Measurements from ENCODE around the gene RBM10.
A peak's percentile ranks its signal among the peaks of the same experiment; 100 is the strongest.

The RBM10 gene

DNA sequence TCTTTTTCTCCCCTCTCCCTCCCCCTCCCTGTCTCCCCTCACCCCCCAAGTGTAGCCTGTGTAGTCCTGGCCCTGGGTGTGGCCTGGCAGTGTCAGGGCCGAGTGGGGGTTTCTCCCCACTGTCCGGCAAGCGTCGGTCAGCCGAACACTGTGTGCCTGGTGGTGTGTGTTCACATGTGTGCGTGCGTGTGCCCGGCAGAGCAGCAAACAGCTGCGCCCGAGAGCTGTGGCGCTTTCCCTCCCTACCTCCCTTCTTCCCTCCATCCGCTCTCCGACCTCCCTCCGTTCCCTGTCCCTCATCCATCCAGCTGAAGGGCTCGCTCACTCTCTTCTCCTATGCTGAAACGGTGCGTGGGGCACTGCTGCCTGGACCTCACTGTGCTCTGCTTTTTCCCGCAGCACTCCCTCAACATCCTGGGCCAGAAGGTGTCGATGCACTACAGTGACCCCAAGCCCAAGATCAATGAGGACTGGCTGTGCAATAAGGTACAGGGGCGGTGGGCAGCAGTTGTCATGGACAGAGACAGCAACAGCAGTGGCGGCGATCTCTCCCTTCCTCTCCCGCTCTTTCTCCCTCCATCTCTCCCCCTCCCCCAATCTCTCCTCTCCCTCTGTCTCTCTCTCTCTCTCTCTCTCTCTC is 31.2 kb downstream of the RBM10 start:
- FAIRE-seq = no peak

DNA sequence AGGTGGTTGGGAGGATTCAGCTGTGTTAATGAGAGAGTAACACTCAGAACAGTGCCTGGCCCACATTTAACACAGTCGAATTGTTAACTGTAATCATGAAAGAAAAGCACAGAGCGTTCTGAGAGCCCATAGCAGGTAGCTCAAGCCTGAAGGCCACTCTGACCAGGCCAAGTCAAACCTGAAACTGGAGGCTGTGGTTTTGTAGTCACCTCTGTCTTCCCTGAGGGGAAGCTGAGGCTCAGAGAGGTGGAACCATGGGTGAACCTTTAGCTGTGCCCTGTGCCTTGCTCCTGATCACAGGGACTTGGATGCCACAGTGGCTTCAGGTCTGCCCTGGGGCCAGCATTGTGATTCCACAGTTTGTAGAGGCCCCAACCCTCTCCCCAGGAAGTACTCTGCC is 32.1 kb downstream of the RBM10 start:
- FAIRE-seq = no peak

- FAIRE-seq = no peak
Observed at GRCh38 chrX:47178337-47178736, 33.3 kb downstream of the RBM10 start.

DNA sequence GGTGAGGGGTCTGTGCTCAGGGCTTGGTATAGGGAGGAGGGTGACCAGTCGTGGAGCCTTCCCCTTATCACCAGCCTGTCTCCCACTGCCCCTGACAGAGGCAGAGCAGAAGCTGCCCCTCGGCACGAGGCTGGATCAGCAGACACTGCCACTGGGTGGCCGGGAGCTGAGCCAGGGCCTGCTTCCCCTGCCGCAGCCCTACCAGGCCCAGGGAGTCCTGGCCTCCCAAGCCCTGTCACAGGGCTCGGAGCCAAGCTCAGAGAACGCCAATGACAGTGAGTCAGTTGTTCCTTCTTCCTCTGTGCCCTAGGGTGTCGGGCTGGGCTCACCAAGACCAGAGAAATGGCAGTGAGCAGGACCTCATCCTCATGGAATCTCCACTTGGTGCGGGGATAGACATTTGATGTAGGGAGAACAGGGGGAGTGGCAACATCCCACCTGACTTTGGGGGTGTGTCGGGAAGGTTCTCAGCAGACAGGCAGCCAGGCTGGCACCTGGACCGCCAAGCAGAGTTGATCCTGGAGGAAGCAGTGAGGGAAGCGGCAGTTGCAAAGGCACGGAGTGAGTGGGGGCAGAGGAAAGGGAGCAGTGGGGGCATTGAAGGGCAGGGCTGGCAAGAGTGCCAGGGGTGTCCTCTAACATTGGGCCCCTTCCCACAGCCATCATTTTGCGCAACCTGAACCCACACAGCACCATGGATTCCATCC is 34.4 kb downstream of the RBM10 start:
- FAIRE-seq = no peak

- no peak for FAIRE-seq
Observed at GRCh38 chrX:47179928-47180255, 34.9 kb downstream of the RBM10 start.

DNA sequence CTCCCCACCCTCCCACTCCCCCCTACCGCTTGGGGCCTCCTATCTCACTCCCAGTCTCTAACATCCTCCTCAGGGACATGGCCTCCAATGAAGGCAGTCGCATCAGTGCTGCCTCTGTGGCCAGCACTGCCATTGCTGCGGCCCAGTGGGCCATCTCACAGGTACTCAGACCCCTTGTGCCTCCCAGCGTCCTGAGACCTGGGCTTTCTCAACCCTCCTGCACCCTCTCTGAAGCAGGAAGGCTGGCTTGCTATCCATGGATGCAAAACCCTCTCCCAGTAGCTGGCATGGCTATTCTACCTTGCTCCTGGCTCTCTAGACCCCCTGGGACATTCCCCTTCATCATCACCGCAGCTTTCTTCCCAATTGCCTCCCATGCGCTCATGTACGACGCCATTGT is 35.3 kb downstream of the RBM10 start:
- no peak for FAIRE-seq

DNA sequence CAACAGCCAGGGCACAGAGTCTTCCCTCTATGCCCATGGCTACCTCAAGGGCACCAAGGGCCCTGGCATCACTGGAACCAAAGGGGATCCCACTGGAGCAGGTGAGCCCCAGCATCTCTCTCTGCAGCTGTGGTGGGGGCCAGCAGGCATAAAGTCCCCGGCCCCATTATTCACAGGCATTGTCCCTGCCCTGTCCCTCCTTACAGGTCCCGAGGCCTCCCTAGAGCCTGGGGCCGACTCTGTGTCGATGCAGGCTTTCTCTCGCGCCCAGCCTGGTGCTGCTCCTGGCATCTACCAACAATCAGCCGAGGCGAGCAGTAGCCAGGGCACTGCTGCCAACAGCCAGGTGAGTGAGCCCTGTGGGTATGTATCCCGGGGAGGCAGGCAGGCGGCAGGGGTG is 36.3 kb downstream of the RBM10 start:
- FAIRE-seq = no peak

DNA sequence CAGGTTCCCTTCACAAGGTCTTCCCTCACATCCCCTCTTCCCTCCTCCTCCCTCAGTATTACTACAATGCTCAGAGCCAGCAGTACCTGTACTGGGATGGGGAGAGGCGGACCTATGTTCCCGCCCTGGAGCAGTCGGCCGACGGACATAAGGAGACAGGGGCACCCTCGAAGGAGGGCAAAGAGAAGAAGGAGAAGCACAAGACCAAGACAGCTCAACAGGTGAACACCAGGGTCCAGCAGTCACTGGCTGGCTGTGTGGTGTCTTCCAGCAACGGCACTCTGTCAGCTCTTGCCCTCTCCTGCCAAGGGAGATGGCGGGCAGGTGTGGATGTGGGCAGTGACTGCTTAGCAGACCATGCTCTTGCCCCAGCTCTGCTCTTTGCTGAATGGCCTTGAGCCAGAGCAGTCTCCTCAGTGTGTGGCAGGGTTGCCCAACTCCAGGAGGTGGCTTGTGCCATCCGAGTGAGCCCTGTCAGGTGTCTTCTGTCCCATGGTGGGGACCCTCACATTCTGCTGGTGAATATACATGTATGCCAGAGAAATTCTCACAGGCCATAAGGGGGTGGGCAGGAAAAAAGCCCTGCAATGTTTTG is 37.2 kb downstream of the RBM10 start:
- no peak for FAIRE-seq

DNA sequence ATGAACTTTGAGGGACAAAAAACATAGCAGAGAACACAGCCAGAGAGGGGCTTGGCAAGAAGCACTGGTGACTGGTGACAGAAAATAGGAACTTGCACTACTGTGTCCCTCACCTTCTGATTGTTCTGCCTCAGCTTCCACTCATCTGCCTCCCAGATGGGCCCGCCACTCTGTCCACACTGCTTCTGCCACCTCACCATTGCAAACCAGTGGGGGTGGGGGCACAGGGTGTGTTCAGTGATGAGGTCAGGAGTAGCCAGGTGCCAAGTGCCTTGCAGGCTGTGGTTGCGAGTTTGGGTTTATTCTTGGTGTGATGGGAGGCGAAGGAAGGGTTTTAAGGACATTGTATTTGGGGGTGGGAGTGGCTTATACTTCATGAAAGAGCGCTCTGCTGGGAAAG is 39.5 kb downstream of the RBM10 start:
- no peak for FAIRE-seq

GRCh38 chrX:47185241-47185640 is 40.2 kb downstream of the RBM10 start:
- FAIRE-seq = no peak

DNA sequence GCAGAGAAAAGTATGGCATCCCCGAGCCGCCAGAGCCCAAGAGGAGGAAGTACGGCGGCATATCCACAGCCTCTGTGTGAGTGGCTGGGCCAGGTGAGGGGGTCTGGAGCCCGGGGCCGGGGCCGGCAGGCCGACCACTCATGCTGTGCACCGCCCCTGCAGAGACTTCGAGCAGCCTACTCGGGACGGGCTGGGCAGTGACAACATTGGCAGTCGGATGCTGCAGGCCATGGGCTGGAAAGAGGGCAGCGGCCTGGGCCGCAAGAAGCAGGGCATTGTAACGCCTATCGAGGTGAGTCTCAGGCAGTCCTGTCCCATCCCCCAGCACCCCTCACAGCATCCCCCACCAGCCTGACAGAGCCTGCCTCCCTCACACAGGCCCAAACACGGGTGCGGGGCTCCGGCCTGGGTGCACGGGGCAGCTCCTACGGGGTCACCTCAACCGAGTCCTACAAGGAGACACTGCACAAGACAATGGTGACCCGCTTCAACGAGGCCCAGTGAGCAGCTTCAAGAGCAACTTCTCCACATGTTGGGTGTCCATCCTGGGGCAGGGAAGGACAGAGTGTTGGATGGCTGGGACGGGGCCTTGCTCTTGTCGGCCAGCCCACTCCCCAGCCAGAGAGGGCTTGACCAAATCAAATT is 41.2 kb downstream of the RBM10 start:
- FAIRE-seq = no peak

- no peak for FAIRE-seq
Observed at GRCh38 chrX:47187106-47187677, 42.2 kb downstream of the RBM10 start.

DNA sequence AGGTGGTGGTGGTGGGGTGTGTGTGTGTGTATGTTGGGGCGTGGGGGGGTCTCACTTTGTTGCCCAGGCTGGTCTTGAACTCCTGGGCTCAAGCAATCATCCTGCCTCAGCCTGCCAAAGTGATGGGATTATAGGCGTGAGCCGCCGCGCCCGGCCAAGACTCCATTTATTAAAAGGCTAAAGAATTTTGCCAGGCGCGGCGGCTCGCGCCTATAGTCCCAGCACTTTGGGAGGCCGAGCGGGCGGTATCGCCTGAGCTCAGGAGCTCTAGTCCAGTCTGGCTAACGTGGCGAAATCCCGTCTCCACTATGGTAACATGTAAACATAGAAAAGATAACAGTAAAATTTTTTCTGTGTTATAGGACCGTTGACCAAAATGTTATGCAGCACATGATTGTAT is 44.9 kb downstream of the RBM10 start:
- FAIRE-seq = no peak

DNA sequence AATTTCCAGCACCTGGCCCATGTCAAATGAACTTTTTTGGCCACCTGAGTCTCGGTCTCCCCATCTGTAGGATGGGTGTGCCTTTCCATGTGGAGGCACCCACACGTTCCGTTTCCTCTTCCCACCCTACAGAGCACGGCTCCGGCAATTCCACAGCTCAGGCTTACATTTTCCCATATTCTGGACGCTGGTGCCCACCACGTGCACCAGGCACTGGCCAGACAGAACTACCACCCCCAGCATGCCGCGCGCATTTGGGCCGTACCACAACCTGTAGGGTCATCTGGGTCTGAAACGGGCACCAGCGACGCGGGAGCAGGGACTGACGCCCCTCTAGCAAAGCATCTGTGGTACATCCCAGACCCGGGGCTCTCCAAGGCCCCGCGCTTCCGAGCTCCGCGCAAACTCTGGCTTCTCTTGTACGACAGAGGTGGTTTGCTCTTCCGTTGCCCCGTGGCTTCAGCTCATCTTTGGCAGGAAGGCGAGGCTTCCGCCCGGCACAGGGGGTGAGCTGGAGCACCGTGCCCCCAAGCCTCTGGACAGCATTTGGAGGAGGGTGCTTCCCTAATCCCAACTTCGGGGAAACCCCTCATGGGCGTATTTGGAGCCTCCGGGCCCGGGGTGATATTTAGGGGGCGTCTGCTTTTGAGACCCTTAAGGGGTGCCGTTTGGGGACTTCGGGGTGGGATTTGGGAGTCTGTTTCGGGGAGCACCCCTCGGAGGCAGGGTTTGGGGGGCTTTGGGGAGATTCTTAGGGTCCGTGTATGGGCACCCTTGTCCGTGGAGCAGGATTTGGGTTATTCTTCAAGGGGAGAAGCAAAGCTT is 45.6 kb downstream of the RBM10 start:
- FAIRE-seq = peak; percentile 36

DNA sequence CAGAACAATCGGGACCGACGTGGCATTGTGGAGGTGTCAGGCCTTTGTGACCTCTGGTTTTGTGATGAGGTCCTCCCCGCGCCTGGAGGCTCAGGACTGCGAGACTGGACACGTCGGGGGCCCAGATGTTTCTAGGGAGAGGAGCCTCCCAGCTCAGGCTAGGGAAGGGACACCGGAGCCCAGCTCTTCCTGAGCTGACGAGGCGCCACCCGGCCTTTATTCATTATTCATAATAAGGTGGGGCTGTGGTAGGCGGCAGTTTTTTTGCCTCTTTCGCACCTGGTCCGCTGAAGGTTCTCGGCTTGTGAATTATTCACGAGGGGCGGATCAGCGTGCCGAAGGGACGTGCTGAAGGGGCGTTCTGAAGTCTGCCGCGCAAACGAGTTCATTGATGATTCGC is 46.3 kb downstream of the RBM10 start:
- no peak for FAIRE-seq

- FAIRE-seq = no peak
Observed at GRCh38 chrX:47191806-47192401, 46.9 kb downstream of the RBM10 start.

- FAIRE-seq = peak; percentile 96
Observed at GRCh38 chrX:47193475-47194193, 48.6 kb downstream of the RBM10 start, which contains the start of gene UBA1. Gene UBA1 (plus strand): TSS chrX:47193829. CDS start chrX:47198803, 4,974 bp downstream.

- no peak for FAIRE-seq
Observed at GRCh38 chrX:47194194-47194787, 49.3 kb downstream of the RBM10 start.

DNA sequence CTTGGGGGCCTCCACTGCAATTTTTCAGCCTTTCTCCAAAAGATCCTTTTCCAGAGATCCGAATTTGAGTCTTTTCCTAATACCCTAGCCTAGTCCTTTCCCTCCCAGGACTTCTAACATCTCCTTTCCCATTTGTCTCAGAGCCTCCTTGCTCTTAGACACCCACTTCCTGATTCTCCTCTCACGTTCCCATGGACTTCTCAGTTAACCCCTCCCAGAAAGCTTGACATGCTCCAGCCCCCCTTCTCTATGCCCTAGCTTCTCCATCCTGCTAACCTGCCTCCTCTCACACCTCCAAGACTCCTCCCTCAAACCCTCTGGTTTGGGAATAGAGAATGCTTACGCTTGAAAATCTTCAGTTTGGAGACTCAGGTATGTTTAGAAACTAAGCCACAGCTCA is 51.1 kb downstream of the RBM10 start:
- FAIRE-seq = no peak

DNA sequence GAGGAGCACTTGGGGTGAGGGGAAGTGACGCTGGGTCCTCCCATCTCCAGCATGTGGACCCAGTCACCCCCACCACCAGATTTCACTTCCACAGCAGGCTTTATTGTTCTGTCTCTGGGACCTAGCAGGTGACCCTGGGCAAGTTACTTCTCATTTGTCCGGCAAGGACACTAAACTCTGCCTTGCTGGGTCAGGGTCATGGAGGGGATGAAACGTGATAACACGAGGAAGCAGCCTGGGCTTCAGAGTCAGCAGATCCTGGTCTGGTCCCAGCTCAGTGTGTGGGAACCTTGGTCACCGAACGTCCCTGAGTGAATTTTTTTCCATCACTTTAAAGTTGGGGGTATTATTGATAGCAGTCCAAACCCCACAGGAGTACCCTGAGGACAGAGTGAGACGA is 52.5 kb downstream of the RBM10 start:
- no peak for FAIRE-seq

DNA sequence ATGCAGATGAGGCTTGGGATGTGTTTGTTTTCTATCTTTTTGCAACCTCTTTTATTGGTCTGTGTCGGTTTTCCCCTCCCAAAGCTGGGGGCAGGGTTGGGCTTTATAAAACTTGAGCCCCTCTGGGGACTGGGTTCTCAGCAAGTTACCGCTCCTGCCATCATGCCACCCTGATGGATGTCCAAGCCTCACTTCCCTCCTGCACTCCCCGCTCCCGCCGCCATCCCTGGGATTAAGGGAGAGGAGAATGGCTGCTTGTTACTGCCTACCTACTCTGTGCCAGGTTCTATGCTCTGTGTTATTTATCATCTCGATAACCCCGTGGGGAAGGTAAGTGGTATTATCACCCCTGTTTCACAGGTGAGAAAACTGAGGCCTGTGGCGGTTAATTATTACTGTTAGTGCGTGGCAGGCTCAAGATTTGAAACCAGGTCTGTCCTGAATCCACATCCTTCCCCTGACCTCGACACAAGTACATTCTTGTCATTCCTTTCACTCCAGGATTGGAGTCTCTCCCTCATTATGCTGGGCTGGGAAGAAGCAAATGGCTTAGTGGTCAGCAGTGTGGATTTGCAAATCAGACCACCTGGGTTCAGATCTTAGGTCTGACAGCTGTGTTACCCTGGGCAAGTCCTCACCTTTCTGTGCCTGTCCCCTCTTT is 53.1 kb downstream of the RBM10 start:
- no peak for FAIRE-seq
